Stomach (tissue), 9 donors: ENCODE measurements around the gene GALNT18. TPM values are rescaled to one million over a fixed set of nuclear protein-coding genes. Genes with fewer than 3 reads are reported as not detected.

Experiments used
- DNase-seq, 2 donors: peaks; one replicate each; pipeline versions ENCODE4 v3.0.0 to v3.0.0-alpha.2; 2013 to 2019
- H3K27ac ChIP-seq, 5 donors: fragments of 200-600 bp in 4 of 5; sonication (generic) in 4 of 5; one replicate each; pipeline ENCODE4 v1.5.1; 2013 to 2019; ENCODE audit warnings: mild to moderate bottlenecking in 1 of 5, moderate library complexity in 1 of 5
- H3K27me3 ChIP-seq, 3 donors: fragments of 200-600 bp; sonication (generic); one replicate each; pipeline ENCODE4 v1.5.1; 2017 to 2019; ENCODE audit warnings: mixed run types in 1 of 3
- H3K36me3 ChIP-seq, 4 donors: fragments of 200-600 bp; sonication (generic); 1 replicate in 3 of 4; 2 replicates in 1 of 4; pipeline ENCODE4 v1.5.1; 2016 to 2019
- H3K4me1 ChIP-seq, 4 donors: fragments of 200-600 bp; sonication (generic); one replicate each; pipeline ENCODE4 v1.5.1; 2016 to 2019
- H3K4me3 ChIP-seq, 4 donors: fragments of 200-600 bp; sonication (generic) in 3 of 4; one replicate each; pipeline ENCODE4 v1.5.1; 2016 to 2019; ENCODE audit warnings: mild to moderate bottlenecking in 1 of 4
- H3K9me3 ChIP-seq, 4 donors: fragments of 200-600 bp; sonication (generic); one replicate each; pipeline ENCODE4 v1.5.1; 2016 to 2019
- EP300 ChIP-seq: sonication (generic); formaldehyde crosslinking; IDR thresholded peaks from one replicate; pipeline ENCODE4 v1.6.1; 2017; ENCODE audit warnings: antibody characterized with exemption
- POLR2A ChIP-seq, 4 donors: fragments of 450-650 bp; IDR thresholded peaks; one replicate each; pipeline ENCODE4 v1.6.1; 2016; ENCODE audit warnings: antibody characterized with exemption in 4 of 4, control low read depth in 2 of 4, mild to moderate bottlenecking in 1 of 4, moderate library complexity in 1 of 4
- POLR2AphosphoS5 ChIP-seq, 3 donors: sonication (generic); formaldehyde crosslinking; IDR thresholded peaks; one replicate each; pipeline ENCODE4 v1.6.1; 2016; ENCODE audit warnings: antibody characterized with exemption in 3 of 3
- WGBS, 5 donors: extraction: QIAGEN DNeasy Blood & Tissue Kit in 3 of 5; methylation state at CpG; one replicate each; pipeline versions ENCODE4 v1.1.5 to v1.1.7; 2013 to 2018; 5-methylcytosine and 5-hydroxymethylcytosine counted together
- intact Hi-C: fragments of 100-400 bp; cut with DNase I; formaldehyde crosslinking; loops from one replicate; pipeline ENCODE4 v1.15.1; 2023; ENCODE audit warnings: low total_unique reads
- polyA plus RNA-seq, 3 donors: library from polyadenylated mRNA; stranded (reverse); fragments of 200-250 nt; gene quantifications; one replicate each; pipeline ENCODE4 v1.2.3, GENCODE V29; 2013
- total RNA-seq, 5 donors: library from RNA; depleted of rRNA; stranded (reverse); fragments of >200 nt; gene quantifications; one replicate each; pipeline versions ENCODE4 v1.1.0 to v1.2.3, GENCODE V29; 2014 to 2016
- TF ChIP-seq, protein P1 (sequence below), 7 experiments: fragments of 450-650 bp in 4 of 7; fragments of 200-600 bp in 3 of 7; sonication (generic) in 3 of 7; IDR thresholded peaks; one replicate each; pipeline ENCODE4 v1.5.1; 2016 to 2019; ENCODE audit warnings: antibody characterized with exemption in 7 of 7, control low read depth in 2 of 7, mild to moderate bottlenecking in 1 of 7
- donor health status: healthy with polysubstance abuse.
- donor health status: Bipolar disorder and iron deficiency.
- donor health status: healthy.

GALNT18 gene
- total and polyA plus RNA-seq, 8 donors = 0.58 to 16.1 (median 2.7) TPM

DNA sequence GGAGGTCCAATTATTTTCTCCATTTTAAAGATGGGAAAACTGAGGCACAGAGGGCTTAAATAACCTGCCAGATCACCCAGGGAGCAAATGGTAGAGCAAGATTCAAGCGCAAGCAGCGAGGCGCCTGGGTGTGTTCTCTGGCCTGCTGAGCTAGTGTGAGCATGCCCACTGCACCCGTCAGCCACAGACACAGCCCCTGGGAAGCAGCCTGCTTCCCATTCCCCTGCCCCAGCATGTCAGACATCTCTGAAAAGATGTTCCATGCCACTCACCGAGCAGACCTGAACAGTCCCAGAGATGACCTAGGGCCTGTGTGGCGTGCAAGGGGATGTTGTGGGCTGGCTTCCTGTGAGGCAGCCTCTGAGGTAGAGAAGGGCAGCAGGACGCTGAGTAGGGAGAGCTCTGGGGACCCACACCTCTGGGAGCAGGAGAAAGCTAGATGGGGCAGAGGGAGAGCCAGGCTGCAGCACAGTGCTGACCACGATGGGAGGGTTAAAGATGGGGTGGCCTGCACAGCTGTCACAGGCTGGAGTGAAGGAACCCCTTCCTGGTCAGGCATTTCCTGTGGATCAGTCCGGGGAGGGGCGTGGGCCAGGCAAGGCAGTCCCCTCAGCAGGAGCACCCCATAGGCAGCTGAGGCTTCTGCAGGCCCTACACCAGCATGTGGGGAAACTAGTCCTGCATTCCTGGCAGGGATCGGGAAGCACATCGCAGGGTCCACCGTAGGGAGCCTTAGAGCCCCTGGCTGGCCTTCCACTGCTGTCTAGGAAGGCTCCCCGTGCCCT lies 101.4 kb downstream of the GALNT18 start:
- no peaks in the 10 kb centered on the region for H3K36me3 ChIP-seq
- WGBS, 5 donors = 75 to 82% (median 81%) methylated on average over 12 to 14 of the region's 14 CpGs
- TF ChIP-seq, protein P1, sequence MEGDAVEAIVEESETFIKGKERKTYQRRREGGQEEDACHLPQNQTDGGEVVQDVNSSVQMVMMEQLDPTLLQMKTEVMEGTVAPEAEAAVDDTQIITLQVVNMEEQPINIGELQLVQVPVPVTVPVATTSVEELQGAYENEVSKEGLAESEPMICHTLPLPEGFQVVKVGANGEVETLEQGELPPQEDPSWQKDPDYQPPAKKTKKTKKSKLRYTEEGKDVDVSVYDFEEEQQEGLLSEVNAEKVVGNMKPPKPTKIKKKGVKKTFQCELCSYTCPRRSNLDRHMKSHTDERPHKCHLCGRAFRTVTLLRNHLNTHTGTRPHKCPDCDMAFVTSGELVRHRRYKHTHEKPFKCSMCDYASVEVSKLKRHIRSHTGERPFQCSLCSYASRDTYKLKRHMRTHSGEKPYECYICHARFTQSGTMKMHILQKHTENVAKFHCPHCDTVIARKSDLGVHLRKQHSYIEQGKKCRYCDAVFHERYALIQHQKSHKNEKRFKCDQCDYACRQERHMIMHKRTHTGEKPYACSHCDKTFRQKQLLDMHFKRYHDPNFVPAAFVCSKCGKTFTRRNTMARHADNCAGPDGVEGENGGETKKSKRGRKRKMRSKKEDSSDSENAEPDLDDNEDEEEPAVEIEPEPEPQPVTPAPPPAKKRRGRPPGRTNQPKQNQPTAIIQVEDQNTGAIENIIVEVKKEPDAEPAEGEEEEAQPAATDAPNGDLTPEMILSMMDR (IDR thresholded peaks at IDR 0.05) = no peak
- TF ChIP-seq POLR2A (IDR thresholded peaks at IDR 0.05) (no peak), POLR2AphosphoS5 (IDR thresholded peaks at IDR 0.05) (no peak), EP300 (no peak)
- H3K4me3 ChIP-seq = no peak overlapping the region
- intact Hi-C loops = no loop called here
- H3K4me1 ChIP-seq = no peaks in the 10 kb centered on the region
- H3K9me3 ChIP-seq = no peaks in the 10 kb centered on the region
- no peak overlapping the region for H3K27ac ChIP-seq
- H3K27me3 ChIP-seq = no peaks in the 10 kb centered on the region
- no peak for DNase-seq

DNA sequence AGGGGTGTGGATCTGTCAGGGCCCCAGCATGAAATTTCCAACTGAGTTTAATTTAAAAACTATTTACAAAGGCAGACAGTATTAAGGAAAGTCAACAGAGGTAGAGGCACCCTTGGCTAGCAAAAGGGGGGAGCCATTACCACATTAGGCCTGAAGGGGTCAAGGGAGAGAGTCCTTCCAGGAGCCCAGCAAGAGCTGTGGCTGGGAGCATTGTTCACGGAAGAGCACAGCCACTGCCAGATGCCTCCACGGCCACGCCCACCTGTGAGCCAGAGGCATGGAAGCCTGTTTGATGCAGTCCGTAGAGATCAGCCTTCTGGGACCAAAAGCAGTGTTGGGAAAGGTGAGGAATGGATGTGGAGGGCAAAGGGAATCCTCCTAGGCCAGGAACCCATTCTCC lies 102.6 kb downstream of the GALNT18 start:
- intact Hi-C loops = no loop called here
- no peaks in the 10 kb centered on the region for H3K4me1 ChIP-seq
- H3K27ac ChIP-seq = no peak overlapping the region
- no peaks in the 10 kb centered on the region for H3K36me3 ChIP-seq
- H3K27me3 ChIP-seq = no peaks in the 10 kb centered on the region
- TF ChIP-seq, protein P1 (IDR thresholded peaks at IDR 0.05) = no peak
- TF ChIP-seq POLR2AphosphoS5 (IDR thresholded peaks at IDR 0.05) (no peak), EP300 (no peak), POLR2A (IDR thresholded peaks at IDR 0.05) (no peak)
- H3K4me3 ChIP-seq = no peak overlapping the region
- WGBS, 5 donors = 62 to 84% (median 71%) methylated on average over 4 of the region's 4 CpGs
- no peak for DNase-seq
- no peaks in the 10 kb centered on the region for H3K9me3 ChIP-seq

DNA sequence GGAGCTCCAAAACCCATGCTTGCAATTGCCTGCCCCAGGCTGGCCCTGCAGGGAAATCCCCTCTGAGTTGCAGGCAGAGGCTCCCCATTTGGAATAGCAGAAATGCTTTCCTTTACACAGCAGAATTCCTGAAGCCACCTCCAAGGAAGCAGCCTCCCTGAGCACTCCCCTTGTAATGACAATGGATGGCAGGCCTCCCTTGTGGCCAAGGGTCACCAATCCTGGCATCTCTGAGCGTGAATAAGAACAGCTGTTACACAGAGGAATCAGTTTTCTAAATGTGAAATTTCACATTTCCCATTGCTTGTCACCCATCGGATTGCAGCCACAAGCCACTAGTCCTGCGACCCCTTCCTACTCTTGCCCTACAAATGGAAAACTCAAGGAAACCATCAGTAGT lies 107.6 kb downstream of the GALNT18 start:
- WGBS, 5 donors = 85 to 94% (median 90%) methylated on average over 3 of the region's 3 CpGs
- no peak overlapping the region for H3K27ac ChIP-seq
- H3K27me3 ChIP-seq = no peaks in the 10 kb centered on the region
- H3K4me1 ChIP-seq = peaks cover 0 to 6% (median 0%) of the 10 kb centered on the region in 4 donors
- no peak overlapping the region for H3K4me3 ChIP-seq
- TF ChIP-seq POLR2AphosphoS5 (IDR thresholded peaks at IDR 0.05) (no peak), EP300 (no peak), POLR2A (IDR thresholded peaks at IDR 0.05) (no peak)
- TF ChIP-seq, protein P1 (IDR thresholded peaks at IDR 0.05) = no peak
- no peaks in the 10 kb centered on the region for H3K36me3 ChIP-seq
- intact Hi-C loops = no loop called here
- DNase-seq = no peak
- no peaks in the 10 kb centered on the region for H3K9me3 ChIP-seq

DNA sequence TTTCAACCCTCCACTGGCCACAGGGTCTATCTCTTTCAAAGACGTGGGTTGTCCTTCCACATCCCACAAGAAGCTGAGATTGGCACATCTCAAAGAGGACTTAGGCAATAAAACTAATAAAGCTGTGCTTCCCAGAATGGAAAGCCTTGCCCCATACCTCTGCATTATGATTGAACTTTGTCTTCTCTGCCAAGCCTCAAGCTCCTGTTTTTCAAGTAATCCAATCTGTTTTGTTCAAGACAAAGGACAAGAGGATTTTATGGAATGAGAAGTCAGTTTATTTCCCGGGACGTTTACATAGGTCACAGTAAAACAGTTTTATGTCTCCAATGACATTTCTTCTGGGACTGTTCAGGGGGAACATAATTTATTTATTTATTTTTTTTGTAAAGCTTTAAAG lies 108.4 kb downstream of the GALNT18 start:
- WGBS, 5 donors = 54 to 75% (median 65%) methylated on average over 3 of the region's 3 CpGs
- H3K4me1 ChIP-seq = peaks cover 0 to 6% (median 0%) of the 10 kb centered on the region in 4 donors
- H3K9me3 ChIP-seq = no peaks in the 10 kb centered on the region
- intact Hi-C loops = no loop called here
- no peaks in the 10 kb centered on the region for H3K36me3 ChIP-seq
- H3K27ac ChIP-seq = no peak overlapping the region
- H3K4me3 ChIP-seq = no peak overlapping the region
- TF ChIP-seq POLR2A (IDR thresholded peaks at IDR 0.05) = no peak
- no peak for DNase-seq
- no peaks in the 10 kb centered on the region for H3K27me3 ChIP-seq

DNA sequence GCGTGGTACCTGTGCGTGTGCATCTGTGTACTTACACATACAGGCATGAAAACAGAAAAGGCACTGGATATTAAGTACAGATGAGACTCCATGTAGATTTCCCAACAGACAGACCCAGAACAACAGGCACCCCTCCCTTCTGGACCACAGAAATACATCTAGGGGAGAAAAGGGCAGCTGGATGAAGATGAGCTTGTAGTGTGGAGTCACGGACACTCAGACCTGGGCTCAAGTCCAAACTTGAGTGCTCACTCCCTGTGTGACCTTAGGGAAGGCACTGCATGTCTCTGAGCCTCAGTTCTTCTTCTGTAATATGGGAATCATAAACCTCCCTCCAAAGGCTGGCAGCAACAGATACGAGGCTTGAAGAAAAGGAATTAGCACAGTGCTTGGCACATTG lies 108.9 kb downstream of the GALNT18 start:
- H3K27me3 ChIP-seq = no peaks in the 10 kb centered on the region
- WGBS, 5 donors = 83 to 90% (median 87%) methylated on average over 4 of the region's 4 CpGs
- H3K4me1 ChIP-seq = peaks cover 0 to 6% (median 0%) of the 10 kb centered on the region in 4 donors
- H3K36me3 ChIP-seq = no peaks in the 10 kb centered on the region
- H3K9me3 ChIP-seq = no peaks in the 10 kb centered on the region
- intact Hi-C loops = no loop called here
- DNase-seq = no peak
- no peak overlapping the region for H3K4me3 ChIP-seq
- TF ChIP-seq POLR2A (IDR thresholded peaks at IDR 0.05) = no peak
- TF ChIP-seq, protein P1 (IDR thresholded peaks at IDR 0.05) = no peak
- TF ChIP-seq EP300 = no peak
- no peak for TF ChIP-seq POLR2AphosphoS5 (IDR thresholded peaks at IDR 0.05)
- no peak overlapping the region for H3K27ac ChIP-seq
